IMR-90 (cell line): ENCODE results near the gene KDELR1. TPM values are rescaled to one million over a fixed set of nuclear protein-coding genes. Genes with fewer than 3 reads are reported as not detected.

Source experiments
- ATAC-seq: fragments of 200-7000 bp; cut with Tn5 transposase; 2 replicates; pipeline ENCODE4 v1.9.1; 2020; ENCODE audit warnings: low read depth, mild to moderate bottlenecking, moderate library complexity
- BruUV-seq: library from RNA; stranded (reverse); fragments of 400-500 nt; replicated peaks from 2 replicates; lab custom pipeline; 2021; lab: Mats Ljungman, UMichigan
- CTCF ChIA-PET: fragments of 300-600 bp; formaldehyde crosslinking; extraction: SDS; loops from one replicate; lab custom pipeline; 2021; ENCODE audit warnings: antibody characterized with exemption; lab: Yijun Ruan, JAX
- POLR2A ChIA-PET: fragments of 300-600 bp; sonication (Branson Sonifier 250); formaldehyde crosslinking; loops from one replicate; lab custom pipeline; 2022; ENCODE audit warnings: antibody characterized with exemption; ENCODE audit not compliant: unreplicated experiment; lab: Charles Lee
- DNase-seq: peaks from one replicate; pipeline ENCODE4 v3.0.0; 2013
- H2AFZ ChIP-seq: replicated peaks from 2 replicates; pipeline ENCODE3; 2013; ENCODE audit warnings: low read length, mild to moderate bottlenecking; ENCODE audit not compliant: poor library complexity
- H2AK5ac ChIP-seq: 2 replicates; pipeline ENCODE4 v1.6.1; 2013; ENCODE audit warnings: low read depth, low read length, inconsistent platforms
- H2AK9ac ChIP-seq: replicated peaks from 2 replicates; pipeline ENCODE3; 2013; ENCODE audit warnings: mild to moderate bottlenecking, low read depth, low read length, moderate library complexity; ENCODE audit not compliant: poor library complexity
- H2BK120ac ChIP-seq: 2 replicates; pipeline ENCODE4 v1.6.1; 2013; ENCODE audit warnings: low read depth, low read length, inconsistent platforms
- H2BK15ac ChIP-seq: 3 replicates; pipeline ENCODE4 v1.6.1; 2013; ENCODE audit warnings: low read depth, low read length, inconsistent platforms
- H2BK20ac ChIP-seq: 2 replicates; pipeline ENCODE4 v1.6.1; 2013; ENCODE audit warnings: low read depth, mild to moderate bottlenecking, inconsistent platforms, low read length, moderate library complexity
- H2BK5ac ChIP-seq: 2 replicates; pipeline ENCODE4 v1.6.1; 2013; ENCODE audit warnings: mild to moderate bottlenecking, low read depth, low read length, inconsistent platforms; ENCODE audit not compliant: poor library complexity, severe bottlenecking
- H3K14ac ChIP-seq: replicated peaks from 2 replicates; pipeline ENCODE4 v1.6.1; 2013; ENCODE audit warnings: low read depth, low read length, inconsistent platforms
- H3K18ac ChIP-seq: 2 replicates; pipeline ENCODE4 v1.6.1; 2013; ENCODE audit warnings: low read depth, low read length, control low read depth
- H3K23ac ChIP-seq: 2 replicates; pipeline ENCODE4 v1.6.1; 2013; ENCODE audit warnings: low read depth, low read length, inconsistent platforms
- H3K27ac ChIP-seq: 2 replicates; pipeline ENCODE4 v1.5.1; 2013; ENCODE audit warnings: mild to moderate bottlenecking, control low read depth, low read length; ENCODE audit not compliant: insufficient read depth
- H3K27me3 ChIP-seq: 2 replicates; pipeline ENCODE4 v1.6.1; 2013; ENCODE audit warnings: low read length; ENCODE audit not compliant: control insufficient read depth, insufficient read depth
- H3K36me3 ChIP-seq: 2 replicates; pipeline ENCODE4 v1.6.1; 2013; ENCODE audit warnings: low read length, mixed read lengths; ENCODE audit not compliant: control insufficient read depth, insufficient read depth
- H3K4ac ChIP-seq: 2 replicates; pipeline ENCODE4 v1.6.1; 2013; ENCODE audit warnings: low read depth, low read length, inconsistent platforms
- H3K4me1 ChIP-seq: 2 replicates; pipeline ENCODE4 v1.6.1; 2013; ENCODE audit warnings: low read length, mixed read lengths; ENCODE audit not compliant: control insufficient read depth, insufficient read depth
- H3K4me2 ChIP-seq: 2 replicates; pipeline ENCODE4 v1.6.1; 2013; ENCODE audit warnings: low read depth, mild to moderate bottlenecking, control low read depth, low read length, moderate library complexity
- H3K4me3 ChIP-seq: 2 replicates; pipeline ENCODE4 v1.5.1; 2013; ENCODE audit warnings: low read depth, mild to moderate bottlenecking, control low read depth, low read length, moderate library complexity; ENCODE audit not compliant: insufficient read depth
- H3K56ac ChIP-seq: 2 replicates; pipeline ENCODE4 v1.6.1; 2013; ENCODE audit warnings: low read length, inconsistent platforms; ENCODE audit not compliant: insufficient read depth; ENCODE audit errors: extremely low read depth
- H3K79me1 ChIP-seq, 2 experiments: 2 replicates each; pipeline ENCODE4 v1.6.1; 2013; ENCODE audit warnings: low read length in 2 of 2, inconsistent platforms in 1 of 2, low read depth in 1 of 2
- H3K9ac ChIP-seq: 2 replicates; pipeline ENCODE4 v1.6.1; 2013; ENCODE audit warnings: low read depth, low read length, control low read depth
- H3K9me1 ChIP-seq: 2 replicates; pipeline ENCODE4 v1.6.1; 2013; ENCODE audit warnings: low read length, inconsistent platforms; ENCODE audit not compliant: insufficient read depth
- H3K9me3 ChIP-seq: 2 replicates; pipeline ENCODE4 v1.6.1; 2013; ENCODE audit warnings: low read length; ENCODE audit not compliant: control insufficient read depth, insufficient read depth
- H4K20me1 ChIP-seq: 2 replicates; pipeline ENCODE4 v1.6.1; 2013; ENCODE audit warnings: low read length, inconsistent platforms; ENCODE audit not compliant: insufficient read depth
- H4K5ac ChIP-seq: 2 replicates; pipeline ENCODE4 v1.6.1; 2013; ENCODE audit warnings: mild to moderate bottlenecking, low read depth, low read length, control low read depth
- H4K8ac ChIP-seq, 2 experiments: 2 replicates each; pipeline ENCODE4 v1.6.1; 2013; ENCODE audit warnings: low read depth in 2 of 2, low read length in 2 of 2, control low read depth in 1 of 2, inconsistent platforms in 1 of 2
- H4K91ac ChIP-seq: 2 replicates; pipeline ENCODE4 v1.6.1; 2013; ENCODE audit warnings: low read depth, low read length, inconsistent platforms; ENCODE audit not compliant: insufficient read depth
- BHLHE40 ChIP-seq: fragments of 150-350 bp; IDR thresholded peaks from 2 replicates; pipeline ENCODE4 v1.6.1; 2016; ENCODE audit warnings: mild to moderate bottlenecking, low read depth, low read length
- CEBPB ChIP-seq: IDR thresholded peaks from 2 replicates; pipeline ENCODE4 v1.6.1; 2012; ENCODE audit warnings: low read depth, low read length, improper control_type of control experiment
- CHD1 ChIP-seq: IDR thresholded peaks from 2 replicates; pipeline ENCODE4 v1.6.1; 2012; ENCODE audit warnings: low read depth, low read length, improper control_type of control experiment
- ELK1 ChIP-seq: fragments of 150-350 bp; IDR thresholded peaks from 2 replicates; pipeline ENCODE4 v1.6.1; 2016; ENCODE audit warnings: low read depth, mild to moderate bottlenecking, low read length, moderate library complexity, borderline replicate concordance
- FOS ChIP-seq: fragments of 150-350 bp; IDR thresholded peaks from 2 replicates; pipeline ENCODE4 v1.6.1; 2016; ENCODE audit warnings: low read depth, low read length
- MAFK ChIP-seq: IDR thresholded peaks from 2 replicates; pipeline ENCODE4 v1.6.1; 2012; ENCODE audit warnings: low read depth, low read length, improper control_type of control experiment
- MAZ ChIP-seq: IDR thresholded peaks from 2 replicates; pipeline ENCODE4 v1.6.1; 2012; ENCODE audit warnings: low read depth, mild to moderate bottlenecking, low read length, improper control_type of control experiment, moderate library complexity, borderline replicate concordance
- MXI1 ChIP-seq: IDR thresholded peaks from 2 replicates; pipeline ENCODE4 v1.6.1; 2012; ENCODE audit warnings: low read depth, mild to moderate bottlenecking, low read length, moderate library complexity, borderline replicate concordance
- NFE2L2 ChIP-seq: fragments of 150-350 bp; IDR thresholded peaks from 2 replicates; pipeline ENCODE4 v1.6.1; 2016; ENCODE audit warnings: low read depth, mild to moderate bottlenecking, low read length
- POLR2A ChIP-seq: IDR thresholded peaks from 2 replicates; pipeline ENCODE4 v1.6.1; 2012; ENCODE audit warnings: mild to moderate bottlenecking, low read depth, low read length
- RAD21 ChIP-seq: IDR thresholded peaks from 2 replicates; pipeline ENCODE4 v1.6.1; 2012; ENCODE audit warnings: low read length, improper control_type of control experiment
- RCOR1 ChIP-seq: IDR thresholded peaks from 2 replicates; pipeline ENCODE4 v1.6.1; 2012; ENCODE audit warnings: mild to moderate bottlenecking, low read length, improper control_type of control experiment; ENCODE audit not compliant: insufficient replicate concordance
- RFX5 ChIP-seq: IDR thresholded peaks from 2 replicates; pipeline ENCODE4 v1.8.0; 2012; ENCODE audit warnings: low read depth, mild to moderate bottlenecking, low read length, moderate library complexity
- SMC3 ChIP-seq: fragments of 150-350 bp; IDR thresholded peaks from 2 replicates; pipeline ENCODE4 v1.6.1; 2016; ENCODE audit warnings: low read depth, mild to moderate bottlenecking, antibody characterized with exemption, low read length, moderate library complexity
- WGBS, 2 experiments: methylation state at CpG; one replicate each; pipeline versions ENCODE4 v1.1.5 to v1.1.7; 2013; ENCODE audit warnings: missing lambda C conversion rate in 2 of 2; ENCODE audit not compliant: insufficient read length in 1 of 2; ENCODE audit errors: extremely low coverage in 2 of 2; 5-methylcytosine and 5-hydroxymethylcytosine counted together
- dilution Hi-C: fragments of 300-500 bp; cut with HindIII; formaldehyde crosslinking; loops from one replicate; pipeline ENCODE4 v1.14.3; 2018; ENCODE audit warnings: low sequenced_read_pairs; ENCODE audit not compliant: unreplicated experiment
- in situ Hi-C: fragments of 300-500 bp; cut with MboI; formaldehyde crosslinking; loops from 3 replicates; pipeline ENCODE4 v1.14.3; 2019; ENCODE audit warnings: low sequenced_read_pairs, inconsistent platforms, mixed read lengths
- intact Hi-C: fragments of 100-400 bp; cut with micrococcal nuclease; formaldehyde crosslinking; loops from 2 replicates; pipeline ENCODE4 v1.10.0; 2022
- polyA plus RNA-seq, 3 experiments: library from polyadenylated mRNA; depleted of rRNA; stranded (reverse); fragments of >200 nt; gene quantifications; 2 replicates each; pipeline ENCODE4 v1.2.3, GENCODE V29; 2012; ENCODE audit warnings: low replicate concordance in 1 of 3
- total RNA-seq: library from RNA; depleted of rRNA; stranded (reverse); fragments of >200 nt; gene quantifications from 2 replicates; pipeline ENCODE4 v1.2.3, GENCODE V29; 2012
- TF ChIP-seq, protein P1 (sequence below): conservative IDR thresholded peaks from 2 replicates; pipeline ENCODE4 v1.5.1; 2012; ENCODE audit warnings: mild to moderate bottlenecking, low read depth, low read length, improper control_type of control experiment

The KDELR1 gene
- total and polyA plus RNA-seq, 2 of the 4 experiments (the other 2 are of a cell fraction) = 58.8 to 180 TPM

GRCh38 chr19:48381178-48381950 is 10.0 kb downstream of the KDELR1 start:
- Histone ChIP-seq H2AK5ac (no peak overlapping the region), H2AFZ (no peak overlapping the region), H2BK15ac (no peak overlapping the region), H3K9ac (no peak overlapping the region), H3K23ac (no peak overlapping the region), H4K20me1 (peaks cover 3% of the 10 kb centered on the region; the same call in 1 of the 2 replicates), H3K9me1 (no peaks in the 10 kb centered on the region), H2BK20ac (no peak overlapping the region), H3K18ac (no peak overlapping the region), H2BK120ac (no peak overlapping the region), H2BK5ac (no peak overlapping the region), H4K5ac (no peak overlapping the region), H3K4ac (no peak overlapping the region), H3K27me3 (no peaks in the 10 kb centered on the region), H3K4me1 (no peaks in the 10 kb centered on the region), H3K56ac (no peak overlapping the region), H3K4me2 (no peak overlapping the region), H3K27ac (no peak overlapping the region), H3K79me1 (peaks cover 9 to 27% of the 10 kb centered on the region in 2 experiments), H2AK9ac (no peak overlapping the region), H3K36me3 (peaks cover 43% of the 10 kb centered on the region), H3K14ac (no peak overlapping the region), H4K91ac (no peak overlapping the region), H4K8ac (no peak overlapping the region), H3K4me3 (no peak overlapping the region), H3K9me3 (no peaks in the 10 kb centered on the region)
- WGBS, 2 experiments = 90% methylated on average over 2 of the region's 11 CpGs; no CpG with 5 or more reads in 1 of the 2 experiments
- ATAC-seq (no peak), DNase-seq (no peak)
- intact Hi-C loops (no loop called here), in situ Hi-C loops (no loop called here), dilution Hi-C loops (no loop called here)
- ChIA-PET POLR2A (no interaction called here), CTCF (interaction anchor here (1.3 kb wide), 1 partner anchor 64 kb away, joined by 3 read pairs; no protein-coding TSS in a partner anchor)
- no TSS peak for BruUV-seq
- TF ChIP-seq, protein P1, sequence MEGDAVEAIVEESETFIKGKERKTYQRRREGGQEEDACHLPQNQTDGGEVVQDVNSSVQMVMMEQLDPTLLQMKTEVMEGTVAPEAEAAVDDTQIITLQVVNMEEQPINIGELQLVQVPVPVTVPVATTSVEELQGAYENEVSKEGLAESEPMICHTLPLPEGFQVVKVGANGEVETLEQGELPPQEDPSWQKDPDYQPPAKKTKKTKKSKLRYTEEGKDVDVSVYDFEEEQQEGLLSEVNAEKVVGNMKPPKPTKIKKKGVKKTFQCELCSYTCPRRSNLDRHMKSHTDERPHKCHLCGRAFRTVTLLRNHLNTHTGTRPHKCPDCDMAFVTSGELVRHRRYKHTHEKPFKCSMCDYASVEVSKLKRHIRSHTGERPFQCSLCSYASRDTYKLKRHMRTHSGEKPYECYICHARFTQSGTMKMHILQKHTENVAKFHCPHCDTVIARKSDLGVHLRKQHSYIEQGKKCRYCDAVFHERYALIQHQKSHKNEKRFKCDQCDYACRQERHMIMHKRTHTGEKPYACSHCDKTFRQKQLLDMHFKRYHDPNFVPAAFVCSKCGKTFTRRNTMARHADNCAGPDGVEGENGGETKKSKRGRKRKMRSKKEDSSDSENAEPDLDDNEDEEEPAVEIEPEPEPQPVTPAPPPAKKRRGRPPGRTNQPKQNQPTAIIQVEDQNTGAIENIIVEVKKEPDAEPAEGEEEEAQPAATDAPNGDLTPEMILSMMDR = no peak
- no peak for TF ChIP-seq FOS
- TF ChIP-seq RCOR1 = no peak
- no peak for TF ChIP-seq CHD1
- TF ChIP-seq RAD21 = no peak
- no peak for TF ChIP-seq BHLHE40
- no peak for TF ChIP-seq ELK1
- no peak for TF ChIP-seq SMC3
- no peak for TF ChIP-seq POLR2A
- no peak for TF ChIP-seq CEBPB
- no peak for TF ChIP-seq MAZ
- no peak for TF ChIP-seq RFX5
- no peak for TF ChIP-seq NFE2L2
- no peak for TF ChIP-seq MAFK
- no peak for TF ChIP-seq MXI1
